ENCODE results near the gene IGF2. TPM values are rescaled to one million over a fixed set of nuclear protein-coding genes. Genes with fewer than 3 reads are reported as not detected.
A peak's percentile ranks its signal among the peaks of the same experiment; 100 is the strongest.

IGF2 gene
- total RNA-seq, 1 experiment from 2014 or later = 0.35 TPM

DNA sequence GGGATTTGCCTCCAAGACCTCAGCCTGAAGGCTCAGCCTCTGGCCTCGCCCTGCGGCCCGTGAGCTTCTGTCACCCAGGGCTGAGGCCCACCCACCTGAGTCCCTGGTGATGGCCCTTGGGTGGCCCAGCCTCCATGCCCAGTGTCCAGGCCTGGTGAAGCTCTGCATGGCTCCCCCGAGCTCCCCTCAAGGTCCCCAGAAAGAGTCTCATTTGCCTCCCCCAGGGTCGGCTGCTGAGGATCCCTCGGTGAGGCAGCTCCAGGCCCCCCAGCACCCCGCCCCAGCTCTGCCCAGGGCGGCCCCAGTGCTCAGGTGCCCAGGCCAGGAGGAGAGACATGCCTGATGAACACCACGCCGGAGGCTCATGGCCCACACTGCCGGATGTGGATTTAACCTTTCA, 34.6 kb upstream of the IGF2 start:
- Mint-ChIP-seq H3K27me3 (ENCODE audit: insufficient read depth, unreplicated experiment) (no peaks in the 10 kb centered on the region), H3K9me3 (ENCODE audit: unreplicated experiment) (no peaks in the 10 kb centered on the region), H3K27ac (ENCODE audit: low read depth, unreplicated experiment) (no peak overlapping the region), H3K36me3 (ENCODE audit: insufficient read depth, unreplicated experiment) (no peaks in the 10 kb centered on the region), H3K4me1 (ENCODE audit: insufficient read depth, unreplicated experiment) (peaks cover 27% of the 10 kb centered on the region), H3K4me3 (ENCODE audit: unreplicated experiment) (no peak overlapping the region)
- ChIA-PET POLR2A (interaction anchor here (0.7 kb wide), 1 partner anchor 85 kb away, joined by 3 read pairs; no protein-coding TSS in a partner anchor), CTCF (interaction anchor here (0.6 to 1.6 kb wide), 3 partner anchors 13 to 247 kb away, joined by 3 to 11 read pairs (median 5); no protein-coding TSS in a partner anchor)
- no TSS peak for BruUV-seq (replicated peaks)
- no peak for DNase-seq (ENCODE audit: unreplicated experiment)
- TF ChIP-seq, protein P1, sequence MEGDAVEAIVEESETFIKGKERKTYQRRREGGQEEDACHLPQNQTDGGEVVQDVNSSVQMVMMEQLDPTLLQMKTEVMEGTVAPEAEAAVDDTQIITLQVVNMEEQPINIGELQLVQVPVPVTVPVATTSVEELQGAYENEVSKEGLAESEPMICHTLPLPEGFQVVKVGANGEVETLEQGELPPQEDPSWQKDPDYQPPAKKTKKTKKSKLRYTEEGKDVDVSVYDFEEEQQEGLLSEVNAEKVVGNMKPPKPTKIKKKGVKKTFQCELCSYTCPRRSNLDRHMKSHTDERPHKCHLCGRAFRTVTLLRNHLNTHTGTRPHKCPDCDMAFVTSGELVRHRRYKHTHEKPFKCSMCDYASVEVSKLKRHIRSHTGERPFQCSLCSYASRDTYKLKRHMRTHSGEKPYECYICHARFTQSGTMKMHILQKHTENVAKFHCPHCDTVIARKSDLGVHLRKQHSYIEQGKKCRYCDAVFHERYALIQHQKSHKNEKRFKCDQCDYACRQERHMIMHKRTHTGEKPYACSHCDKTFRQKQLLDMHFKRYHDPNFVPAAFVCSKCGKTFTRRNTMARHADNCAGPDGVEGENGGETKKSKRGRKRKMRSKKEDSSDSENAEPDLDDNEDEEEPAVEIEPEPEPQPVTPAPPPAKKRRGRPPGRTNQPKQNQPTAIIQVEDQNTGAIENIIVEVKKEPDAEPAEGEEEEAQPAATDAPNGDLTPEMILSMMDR (IDR thresholded peaks at IDR 0.05; ENCODE audit: unreplicated experiment) = no peak
- intact Hi-C loops (cut with micrococcal nuclease) = no loop called here

DNA sequence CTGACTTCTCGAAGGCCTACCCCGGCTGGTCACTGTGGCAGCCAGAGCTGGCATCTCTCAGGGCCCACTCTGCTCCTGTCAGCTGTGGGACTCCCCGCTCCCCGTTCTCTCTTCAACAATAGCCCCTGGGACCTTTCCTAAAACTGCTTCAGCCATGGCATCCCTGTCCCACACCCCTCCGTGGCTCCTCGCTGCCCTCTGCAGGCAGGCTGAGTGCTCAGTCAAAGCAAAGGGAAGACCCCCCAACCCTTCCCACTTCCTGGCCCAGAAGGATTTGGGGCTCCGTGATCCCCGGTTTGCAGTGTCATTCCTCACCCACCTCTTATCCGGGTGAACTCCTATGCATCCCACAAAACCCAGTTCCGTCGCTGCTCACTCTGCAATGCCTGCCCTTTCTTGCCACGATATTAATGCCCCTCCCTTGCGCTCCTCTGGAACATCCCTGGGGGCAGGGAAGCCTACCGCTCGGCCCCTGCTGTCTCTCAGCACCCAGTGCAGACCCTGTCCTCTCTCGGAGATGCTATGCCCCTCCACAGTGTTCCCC, 34.0 kb upstream of the IGF2 start:
- TF ChIP-seq, protein P1 (IDR thresholded peaks at IDR 0.05; ENCODE audit: unreplicated experiment) = peak; percentile 42
- CTCF ChIA-PET = interaction anchor here (0.7 to 1.6 kb wide), 2 partner anchors 13 to 21 kb away, joined by 5 to 11 read pairs; no protein-coding TSS in a partner anchor
- H3K36me3 Mint-ChIP-seq (ENCODE audit: insufficient read depth, unreplicated experiment) = no peaks in the 10 kb centered on the region

GRCh38 chr11:2172676-2173075, 33.5 kb upstream of the IGF2 start:
- CTCF ChIA-PET = interaction anchor here (0.6 kb wide), 1 partner anchor 17 kb away, joined by 3 read pairs; no protein-coding TSS in a partner anchor
- H3K27ac Mint-ChIP-seq (ENCODE audit: low read depth, unreplicated experiment) = no peak overlapping the region
- no TSS peak for BruUV-seq (replicated peaks)
- POLR2A ChIA-PET = no interaction called here
- no peak for DNase-seq (ENCODE audit: unreplicated experiment)
- no peak overlapping the region for H3K4me3 Mint-ChIP-seq (ENCODE audit: unreplicated experiment)
- no peaks in the 10 kb centered on the region for H3K9me3 Mint-ChIP-seq (ENCODE audit: unreplicated experiment)
- H3K27me3 Mint-ChIP-seq (ENCODE audit: insufficient read depth, unreplicated experiment) = no peaks in the 10 kb centered on the region
- no peaks in the 10 kb centered on the region for H3K36me3 Mint-ChIP-seq (ENCODE audit: insufficient read depth, unreplicated experiment)
- intact Hi-C loops (cut with micrococcal nuclease) = no loop called here
- peaks cover 16% of the 10 kb centered on the region for H3K4me1 Mint-ChIP-seq (ENCODE audit: insufficient read depth, unreplicated experiment)
- TF ChIP-seq, protein P1 (IDR thresholded peaks at IDR 0.05; ENCODE audit: unreplicated experiment) = no peak

More for the DNA sequence above, 34.0 kb upstream of the IGF2 start:
- intact Hi-C loops (cut with micrococcal nuclease) = no loop called here
- BruUV-seq (replicated peaks) = no TSS peak
- DNase-seq (ENCODE audit: unreplicated experiment) = no peak
- Mint-ChIP-seq H3K27ac (ENCODE audit: low read depth, unreplicated experiment) (no peak overlapping the region), H3K4me1 (ENCODE audit: insufficient read depth, unreplicated experiment) (peaks cover 21% of the 10 kb centered on the region), H3K9me3 (ENCODE audit: unreplicated experiment) (no peaks in the 10 kb centered on the region), H3K27me3 (ENCODE audit: insufficient read depth, unreplicated experiment) (no peaks in the 10 kb centered on the region), H3K4me3 (ENCODE audit: unreplicated experiment) (no peak overlapping the region)
- POLR2A ChIA-PET = interaction anchor here (0.7 kb wide), 1 partner anchor 86 kb away, joined by 3 read pairs; no protein-coding TSS in a partner anchor

GRCh38 chr11:2171591-2172003, 32.4 kb upstream of the IGF2 start, which contains the start of gene TH:
TSS of gene TH (minus strand) at chr11:2171815. CDS start at chr11:2171786, 29 bp downstream.
- Mint-ChIP-seq H3K36me3 (ENCODE audit: insufficient read depth, unreplicated experiment) (no peaks in the 10 kb centered on the region), H3K27ac (ENCODE audit: low read depth, unreplicated experiment) (no peak within 1 kb of the TSS), H3K4me3 (ENCODE audit: unreplicated experiment) (no peak within 1 kb of the TSS), H3K4me1 (ENCODE audit: insufficient read depth, unreplicated experiment) (peaks cover 15% of the 10 kb centered on the region), H3K9me3 (ENCODE audit: unreplicated experiment) (no peaks in the 10 kb centered on the region), H3K27me3 (ENCODE audit: insufficient read depth, unreplicated experiment) (no peaks in the 10 kb centered on the region)
- BruUV-seq (replicated peaks) = no TSS peak
- intact Hi-C loops (cut with micrococcal nuclease) = no loop called here
- DNase-seq (ENCODE audit: unreplicated experiment) = no peak
- CTCF ChIA-PET = interaction anchor here (0.7 kb wide), 1 partner anchor 23 kb away, joined by 3 read pairs; no protein-coding TSS in a partner anchor
- TF ChIP-seq, protein P1 (IDR thresholded peaks at IDR 0.05; ENCODE audit: unreplicated experiment) = no peak
- POLR2A ChIA-PET = no interaction called here

Data from MCF 10A (cell line).